HEK293 (cell line): Measurements from ENCODE around the gene ZNF423.

ENCODE experiments used
- SCRT2 ChIP-seq: fragments of 450-650 bp; formaldehyde crosslinking; IDR thresholded peaks from 2 replicates; pipeline ENCODE4 v1.5.1; 2016; ENCODE audit warnings: missing biosample characterization, missing genetic modification characterization
- ZNF140 ChIP-seq: fragments of 450-650 bp; formaldehyde crosslinking; IDR thresholded peaks from 2 replicates; pipeline ENCODE4 v1.5.1; 2016; ENCODE audit warnings: missing biosample characterization, missing genetic modification characterization
- ZNF157 ChIP-seq: fragments of 450-650 bp; formaldehyde crosslinking; IDR thresholded peaks from 2 replicates; pipeline ENCODE4 v1.5.1; 2016; ENCODE audit warnings: missing biosample characterization, missing genetic modification characterization
- ZNF2 ChIP-seq: fragments of 450-650 bp; formaldehyde crosslinking; IDR thresholded peaks from 2 replicates; pipeline ENCODE4 v1.5.1; 2016; ENCODE audit warnings: missing biosample characterization, missing genetic modification characterization
- ZNF23 ChIP-seq: fragments of 450-650 bp; formaldehyde crosslinking; IDR thresholded peaks from 2 replicates; pipeline ENCODE4 v1.5.1; 2016; ENCODE audit warnings: missing biosample characterization, missing genetic modification characterization, borderline replicate concordance
- ZNF239 ChIP-seq: fragments of 450-650 bp; formaldehyde crosslinking; IDR thresholded peaks from 2 replicates; pipeline ENCODE4 v1.5.1; 2016; ENCODE audit warnings: missing biosample characterization, missing genetic modification characterization
- ZNF266 ChIP-seq: fragments of 450-650 bp; formaldehyde crosslinking; IDR thresholded peaks from 2 replicates; pipeline ENCODE4 v1.5.1; 2016; ENCODE audit warnings: missing biosample characterization, missing genetic modification characterization, low read depth
- ZNF324 ChIP-seq: fragments of 450-650 bp; formaldehyde crosslinking; IDR thresholded peaks from 2 replicates; pipeline ENCODE4 v1.5.1; 2016; ENCODE audit warnings: missing biosample characterization, missing genetic modification characterization
- ZNF335 ChIP-seq: fragments of 450-650 bp; formaldehyde crosslinking; conservative IDR thresholded peaks from 2 replicates; pipeline ENCODE4 v1.5.1; 2016; ENCODE audit warnings: missing biosample characterization, missing genetic modification characterization
- ZNF354C ChIP-seq: fragments of 450-650 bp; formaldehyde crosslinking; IDR thresholded peaks from 2 replicates; pipeline ENCODE4 v1.5.1; 2016; ENCODE audit warnings: missing biosample characterization, missing genetic modification characterization, low read depth, borderline replicate concordance
- ZNF391 ChIP-seq: fragments of 450-650 bp; formaldehyde crosslinking; IDR thresholded peaks from 2 replicates; pipeline ENCODE4 v1.5.1; 2016; ENCODE audit warnings: low read depth, missing biosample characterization, missing genetic modification characterization, borderline replicate concordance
- ZNF423 ChIP-seq: fragments of 450-650 bp; formaldehyde crosslinking; IDR thresholded peaks from 2 replicates; pipeline ENCODE4 v1.5.1; 2016; ENCODE audit warnings: missing biosample characterization, missing genetic modification characterization
- ZNF501 ChIP-seq: fragments of 450-650 bp; formaldehyde crosslinking; IDR thresholded peaks from 2 replicates; pipeline ENCODE4 v1.5.1; 2016; ENCODE audit warnings: missing biosample characterization, missing genetic modification characterization
- ZNF530 ChIP-seq: fragments of 450-650 bp; formaldehyde crosslinking; IDR thresholded peaks from 2 replicates; pipeline ENCODE4 v1.5.1; 2016; ENCODE audit warnings: low read depth, missing biosample characterization, missing genetic modification characterization
- ZNF600 ChIP-seq: fragments of 450-650 bp; formaldehyde crosslinking; IDR thresholded peaks from 2 replicates; pipeline ENCODE4 v1.5.1; 2016; ENCODE audit warnings: missing biosample characterization, missing genetic modification characterization
- ZNF621 ChIP-seq: fragments of 450-650 bp; formaldehyde crosslinking; IDR thresholded peaks from 2 replicates; pipeline ENCODE4 v1.5.1; 2017; ENCODE audit warnings: missing biosample characterization, missing genetic modification characterization
- ZNF677 ChIP-seq: fragments of 450-650 bp; IDR thresholded peaks from 2 replicates; pipeline ENCODE4 v1.5.0; 2018; ENCODE audit warnings: missing biosample characterization, mild to moderate bottlenecking, missing genetic modification characterization, moderate library complexity
- ZNF707 ChIP-seq: fragments of 450-650 bp; formaldehyde crosslinking; IDR thresholded peaks from 2 replicates; pipeline ENCODE4 v1.5.1; 2016; ENCODE audit warnings: missing biosample characterization, missing genetic modification characterization
- ZNF76 ChIP-seq: fragments of 450-650 bp; formaldehyde crosslinking; IDR thresholded peaks from 2 replicates; pipeline ENCODE4; 2016; ENCODE audit warnings: low read depth, missing biosample characterization, missing genetic modification characterization, borderline replicate concordance
- ZNF837 ChIP-seq: fragments of 450-650 bp; formaldehyde crosslinking; IDR thresholded peaks from 2 replicates; pipeline ENCODE4 v1.5.1; 2016; ENCODE audit warnings: missing biosample characterization, missing genetic modification characterization
- ZXDB ChIP-seq: fragments of 450-650 bp; formaldehyde crosslinking; IDR thresholded peaks from 2 replicates; pipeline ENCODE4 v1.5.1; 2016; ENCODE audit warnings: missing biosample characterization, missing genetic modification characterization
- TF ChIP-seq, protein P1 (sequence below): fragments of 450-650 bp; formaldehyde crosslinking; IDR thresholded peaks from 2 replicates; pipeline ENCODE4 v1.5.1; 2016; ENCODE audit warnings: missing biosample characterization, missing genetic modification characterization
- TF ChIP-seq, protein P2 (sequence below): fragments of 450-650 bp; formaldehyde crosslinking; IDR thresholded peaks from 2 replicates; pipeline ENCODE4 v1.5.1; 2016; ENCODE audit warnings: missing biosample characterization, missing genetic modification characterization, low read depth
- TF ChIP-seq, protein P3 (sequence below): fragments of 450-650 bp; formaldehyde crosslinking; IDR thresholded peaks from 2 replicates; pipeline ENCODE4 v1.5.1; 2016; ENCODE audit warnings: missing biosample characterization, missing genetic modification characterization
- TF ChIP-seq, protein P4 (sequence below): fragments of 450-650 bp; formaldehyde crosslinking; IDR thresholded peaks from 2 replicates; pipeline ENCODE4 v1.5.1; 2016; ENCODE audit warnings: missing biosample characterization, missing genetic modification characterization
- TF ChIP-seq, protein P5 (sequence below): fragments of 450-650 bp; formaldehyde crosslinking; IDR thresholded peaks from 2 replicates; pipeline ENCODE4 v1.5.0; 2017; ENCODE audit warnings: missing biosample characterization, missing genetic modification characterization, borderline replicate concordance
- TF ChIP-seq, protein P6 (sequence below): fragments of 450-650 bp; formaldehyde crosslinking; IDR thresholded peaks from 2 replicates; pipeline ENCODE4 v1.5.1; 2016; ENCODE audit warnings: missing biosample characterization, missing genetic modification characterization

ZNF423 gene

DNA sequence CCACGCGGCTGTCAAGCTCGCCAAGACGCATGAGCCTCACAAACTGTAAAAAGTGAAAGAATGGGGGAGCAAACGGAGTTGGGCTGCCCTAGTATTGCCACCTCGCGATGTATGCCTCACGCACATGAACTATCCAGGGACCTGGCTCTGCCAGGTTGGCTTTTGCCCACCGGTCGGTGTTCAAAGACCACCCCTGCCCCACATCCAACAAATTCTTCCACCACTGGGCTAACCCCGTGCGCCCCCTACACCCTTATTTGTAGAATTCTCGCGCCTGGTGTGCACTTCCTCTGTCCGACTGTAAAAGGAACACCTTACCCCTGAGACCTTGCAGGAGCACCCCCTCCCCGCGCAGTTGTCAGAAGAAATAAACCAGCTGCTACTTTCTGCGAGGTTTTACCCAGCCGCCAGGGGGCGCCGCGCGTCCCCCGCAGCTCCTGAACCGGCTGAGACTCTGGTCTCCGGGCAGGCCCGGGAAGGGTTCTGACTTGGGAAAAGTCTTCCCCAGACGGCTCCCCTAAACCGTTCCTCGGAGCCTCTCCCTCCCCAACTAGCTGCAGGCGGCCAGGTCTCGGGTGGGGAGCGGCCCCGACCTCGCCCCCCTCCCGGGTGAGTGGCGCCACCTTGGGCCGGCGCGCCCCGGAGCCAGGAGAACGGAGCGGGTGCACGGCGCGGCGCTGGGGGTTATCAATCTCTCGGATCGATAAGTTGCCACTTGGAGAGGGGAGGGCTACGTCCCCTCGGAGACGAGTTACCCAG, 1.7 kb upstream of the ZNF423 start (continued):
- TF ChIP-seq, protein P1, sequence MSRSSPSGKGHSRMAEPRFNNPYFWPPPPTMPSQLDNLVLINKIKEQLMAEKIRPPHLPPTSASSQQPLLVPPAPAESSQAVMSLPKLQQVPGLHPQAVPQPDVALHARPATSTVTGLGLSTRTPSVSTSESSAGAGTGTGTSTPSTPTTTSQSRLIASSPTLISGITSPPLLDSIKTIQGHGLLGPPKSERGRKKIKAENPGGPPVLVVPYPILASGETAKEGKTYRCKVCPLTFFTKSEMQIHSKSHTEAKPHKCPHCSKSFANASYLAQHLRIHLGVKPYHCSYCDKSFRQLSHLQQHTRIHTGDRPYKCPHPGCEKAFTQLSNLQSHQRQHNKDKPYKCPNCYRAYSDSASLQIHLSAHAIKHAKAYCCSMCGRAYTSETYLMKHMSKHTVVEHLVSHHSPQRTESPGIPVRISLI (tag by site-specific recombination), result no peak
- TF ChIP-seq ZNF266 (tag by site-specific recombination), result no peak
- no peak for TF ChIP-seq ZNF423 (tag by site-specific recombination)
- peak; percentile 94 for TF ChIP-seq ZNF335 (tag by site-specific recombination)
- no peak for TF ChIP-seq ZNF239 (tag by site-specific recombination)
- TF ChIP-seq, protein P2, sequence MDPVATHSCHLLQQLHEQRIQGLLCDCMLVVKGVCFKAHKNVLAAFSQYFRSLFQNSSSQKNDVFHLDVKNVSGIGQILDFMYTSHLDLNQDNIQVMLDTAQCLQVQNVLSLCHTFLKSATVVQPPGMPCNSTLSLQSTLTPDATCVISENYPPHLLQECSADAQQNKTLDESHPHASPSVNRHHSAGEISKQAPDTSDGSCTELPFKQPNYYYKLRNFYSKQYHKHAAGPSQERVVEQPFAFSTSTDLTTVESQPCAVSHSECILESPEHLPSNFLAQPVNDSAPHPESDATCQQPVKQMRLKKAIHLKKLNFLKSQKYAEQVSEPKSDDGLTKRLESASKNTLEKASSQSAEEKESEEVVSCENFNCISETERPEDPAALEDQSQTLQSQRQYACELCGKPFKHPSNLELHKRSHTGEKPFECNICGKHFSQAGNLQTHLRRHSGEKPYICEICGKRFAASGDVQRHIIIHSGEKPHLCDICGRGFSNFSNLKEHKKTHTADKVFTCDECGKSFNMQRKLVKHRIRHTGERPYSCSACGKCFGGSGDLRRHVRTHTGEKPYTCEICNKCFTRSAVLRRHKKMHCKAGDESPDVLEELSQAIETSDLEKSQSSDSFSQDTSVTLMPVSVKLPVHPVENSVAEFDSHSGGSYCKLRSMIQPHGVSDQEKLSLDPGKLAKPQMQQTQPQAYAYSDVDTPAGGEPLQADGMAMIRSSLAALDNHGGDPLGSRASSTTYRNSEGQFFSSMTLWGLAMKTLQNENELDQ (tag by site-specific recombination), result no peak
- 0 out of 2 replicates have a peak, but pooled peaks have one; percentile 21 for TF ChIP-seq ZNF76 (tag by site-specific recombination)
- TF ChIP-seq, protein P3, sequence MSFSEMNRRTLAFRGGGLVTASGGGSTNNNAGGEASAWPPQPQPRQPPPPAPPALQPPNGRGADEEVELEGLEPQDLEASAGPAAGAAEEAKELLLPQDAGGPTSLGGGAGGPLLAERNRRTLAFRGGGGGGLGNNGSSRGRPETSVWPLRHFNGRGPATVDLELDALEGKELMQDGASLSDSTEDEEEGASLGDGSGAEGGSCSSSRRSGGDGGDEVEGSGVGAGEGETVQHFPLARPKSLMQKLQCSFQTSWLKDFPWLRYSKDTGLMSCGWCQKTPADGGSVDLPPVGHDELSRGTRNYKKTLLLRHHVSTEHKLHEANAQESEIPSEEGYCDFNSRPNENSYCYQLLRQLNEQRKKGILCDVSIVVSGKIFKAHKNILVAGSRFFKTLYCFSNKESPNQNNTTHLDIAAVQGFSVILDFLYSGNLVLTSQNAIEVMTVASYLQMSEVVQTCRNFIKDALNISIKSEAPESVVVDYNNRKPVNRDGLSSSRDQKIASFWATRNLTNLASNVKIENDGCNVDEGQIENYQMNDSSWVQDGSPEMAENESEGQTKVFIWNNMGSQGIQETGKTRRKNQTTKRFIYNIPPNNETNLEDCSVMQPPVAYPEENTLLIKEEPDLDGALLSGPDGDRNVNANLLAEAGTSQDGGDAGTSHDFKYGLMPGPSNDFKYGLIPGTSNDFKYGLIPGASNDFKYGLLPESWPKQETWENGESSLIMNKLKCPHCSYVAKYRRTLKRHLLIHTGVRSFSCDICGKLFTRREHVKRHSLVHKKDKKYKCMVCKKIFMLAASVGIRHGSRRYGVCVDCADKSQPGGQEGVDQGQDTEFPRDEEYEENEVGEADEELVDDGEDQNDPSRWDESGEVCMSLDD (tag by site-specific recombination), result peak; percentile 54; the same call in 1 of the 2 replicates
- TF ChIP-seq ZNF2 (tag by site-specific recombination), result peak; percentile 77; the same call in 1 of the 2 replicates
- TF ChIP-seq ZNF837 (tag by site-specific recombination), result no peak
- TF ChIP-seq, protein P4, sequence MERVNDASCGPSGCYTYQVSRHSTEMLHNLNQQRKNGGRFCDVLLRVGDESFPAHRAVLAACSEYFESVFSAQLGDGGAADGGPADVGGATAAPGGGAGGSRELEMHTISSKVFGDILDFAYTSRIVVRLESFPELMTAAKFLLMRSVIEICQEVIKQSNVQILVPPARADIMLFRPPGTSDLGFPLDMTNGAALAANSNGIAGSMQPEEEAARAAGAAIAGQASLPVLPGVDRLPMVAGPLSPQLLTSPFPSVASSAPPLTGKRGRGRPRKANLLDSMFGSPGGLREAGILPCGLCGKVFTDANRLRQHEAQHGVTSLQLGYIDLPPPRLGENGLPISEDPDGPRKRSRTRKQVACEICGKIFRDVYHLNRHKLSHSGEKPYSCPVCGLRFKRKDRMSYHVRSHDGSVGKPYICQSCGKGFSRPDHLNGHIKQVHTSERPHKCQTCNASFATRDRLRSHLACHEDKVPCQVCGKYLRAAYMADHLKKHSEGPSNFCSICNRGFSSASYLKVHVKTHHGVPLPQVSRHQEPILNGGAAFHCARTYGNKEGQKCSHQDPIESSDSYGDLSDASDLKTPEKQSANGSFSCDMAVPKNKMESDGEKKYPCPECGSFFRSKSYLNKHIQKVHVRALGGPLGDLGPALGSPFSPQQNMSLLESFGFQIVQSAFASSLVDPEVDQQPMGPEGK, result peak; percentile 67; the same call in 1 of the 2 replicates
- no peak for TF ChIP-seq ZNF501 (tag by site-specific recombination)
- TF ChIP-seq, protein P5, sequence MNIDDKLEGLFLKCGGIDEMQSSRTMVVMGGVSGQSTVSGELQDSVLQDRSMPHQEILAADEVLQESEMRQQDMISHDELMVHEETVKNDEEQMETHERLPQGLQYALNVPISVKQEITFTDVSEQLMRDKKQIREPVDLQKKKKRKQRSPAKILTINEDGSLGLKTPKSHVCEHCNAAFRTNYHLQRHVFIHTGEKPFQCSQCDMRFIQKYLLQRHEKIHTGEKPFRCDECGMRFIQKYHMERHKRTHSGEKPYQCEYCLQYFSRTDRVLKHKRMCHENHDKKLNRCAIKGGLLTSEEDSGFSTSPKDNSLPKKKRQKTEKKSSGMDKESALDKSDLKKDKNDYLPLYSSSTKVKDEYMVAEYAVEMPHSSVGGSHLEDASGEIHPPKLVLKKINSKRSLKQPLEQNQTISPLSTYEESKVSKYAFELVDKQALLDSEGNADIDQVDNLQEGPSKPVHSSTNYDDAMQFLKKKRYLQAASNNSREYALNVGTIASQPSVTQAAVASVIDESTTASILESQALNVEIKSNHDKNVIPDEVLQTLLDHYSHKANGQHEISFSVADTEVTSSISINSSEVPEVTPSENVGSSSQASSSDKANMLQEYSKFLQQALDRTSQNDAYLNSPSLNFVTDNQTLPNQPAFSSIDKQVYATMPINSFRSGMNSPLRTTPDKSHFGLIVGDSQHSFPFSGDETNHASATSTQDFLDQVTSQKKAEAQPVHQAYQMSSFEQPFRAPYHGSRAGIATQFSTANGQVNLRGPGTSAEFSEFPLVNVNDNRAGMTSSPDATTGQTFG (tag by site-specific recombination), result no peak
- no peak for TF ChIP-seq ZNF354C
- no peak for TF ChIP-seq ZNF707 (tag by site-specific recombination)
- TF ChIP-seq ZNF140 (tag by site-specific recombination), result no peak
- no peak for TF ChIP-seq ZNF391
- TF ChIP-seq ZNF677, result no peak
- no peak for TF ChIP-seq ZNF324
- no peak for TF ChIP-seq ZNF157 (tag by site-specific recombination)
- TF ChIP-seq, protein P6, sequence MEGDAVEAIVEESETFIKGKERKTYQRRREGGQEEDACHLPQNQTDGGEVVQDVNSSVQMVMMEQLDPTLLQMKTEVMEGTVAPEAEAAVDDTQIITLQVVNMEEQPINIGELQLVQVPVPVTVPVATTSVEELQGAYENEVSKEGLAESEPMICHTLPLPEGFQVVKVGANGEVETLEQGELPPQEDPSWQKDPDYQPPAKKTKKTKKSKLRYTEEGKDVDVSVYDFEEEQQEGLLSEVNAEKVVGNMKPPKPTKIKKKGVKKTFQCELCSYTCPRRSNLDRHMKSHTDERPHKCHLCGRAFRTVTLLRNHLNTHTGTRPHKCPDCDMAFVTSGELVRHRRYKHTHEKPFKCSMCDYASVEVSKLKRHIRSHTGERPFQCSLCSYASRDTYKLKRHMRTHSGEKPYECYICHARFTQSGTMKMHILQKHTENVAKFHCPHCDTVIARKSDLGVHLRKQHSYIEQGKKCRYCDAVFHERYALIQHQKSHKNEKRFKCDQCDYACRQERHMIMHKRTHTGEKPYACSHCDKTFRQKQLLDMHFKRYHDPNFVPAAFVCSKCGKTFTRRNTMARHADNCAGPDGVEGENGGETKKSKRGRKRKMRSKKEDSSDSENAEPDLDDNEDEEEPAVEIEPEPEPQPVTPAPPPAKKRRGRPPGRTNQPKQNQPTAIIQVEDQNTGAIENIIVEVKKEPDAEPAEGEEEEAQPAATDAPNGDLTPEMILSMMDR (tag by site-specific recombination), result peak; percentile 92
- TF ChIP-seq SCRT2 (tag by site-specific recombination), result no peak
- no peak for TF ChIP-seq ZNF530 (tag by site-specific recombination)
- no peak for TF ChIP-seq ZNF600
- TF ChIP-seq ZNF23 (tag by site-specific recombination), result no peak
- peak; percentile 45 for TF ChIP-seq ZXDB (tag by site-specific recombination)
- TF ChIP-seq ZNF621 (tag by site-specific recombination), result no peak
